H9 (cell line): Measurements from ENCODE around the gene HYAL3. TPM values are rescaled to one million over a fixed set of nuclear protein-coding genes. Genes with fewer than 3 reads are reported as not detected.
A peak's percentile ranks its signal among the peaks of the same experiment; 100 is the strongest.

Experiments
- DNase-seq: peaks from one replicate; pipeline ENCODE4 v3.0.0-alpha.2; 2017
- H2AFZ ChIP-seq: one replicate; pipeline ENCODE4 v1.6.1; 2013; ENCODE audit warnings: mild to moderate bottlenecking, low read length, control low read depth, moderate library complexity
- H2AK5ac ChIP-seq: 2 replicates; pipeline ENCODE4 v1.6.1; 2013; ENCODE audit warnings: low read length, control low read depth, mixed read lengths; ENCODE audit not compliant: insufficient read length
- H2BK120ac ChIP-seq: one replicate; pipeline ENCODE4 v1.6.1; 2013; ENCODE audit warnings: low read depth, mild to moderate bottlenecking, low read length, control low read depth, inconsistent platforms; ENCODE audit not compliant: poor library complexity, severe bottlenecking
- H2BK12ac ChIP-seq: 2 replicates; pipeline ENCODE4 v1.6.1; 2013; ENCODE audit warnings: low read length, control low read depth, mixed read lengths, low read depth; ENCODE audit not compliant: insufficient read length
- H2BK15ac ChIP-seq: 2 replicates; pipeline ENCODE4 v1.6.1; 2013; ENCODE audit warnings: low read depth, low read length, control low read depth
- H2BK20ac ChIP-seq: one replicate; pipeline ENCODE4 v1.6.1; 2013; ENCODE audit warnings: low read depth, mild to moderate bottlenecking, low read length, control low read depth, inconsistent platforms; ENCODE audit not compliant: poor library complexity, severe bottlenecking
- H2BK5ac ChIP-seq: 2 replicates; pipeline ENCODE4 v1.6.1; 2013; ENCODE audit warnings: low read length, control low read depth, mixed read lengths; ENCODE audit not compliant: insufficient read length
- H3K14ac ChIP-seq: 2 replicates; pipeline ENCODE4 v1.6.1; 2013; ENCODE audit warnings: low read length, control low read depth; ENCODE audit not compliant: insufficient read depth
- H3K18ac ChIP-seq: 2 replicates; pipeline ENCODE4 v1.6.1; 2013; ENCODE audit warnings: low read depth, mild to moderate bottlenecking, mixed read lengths, low read length, control low read depth; ENCODE audit not compliant: insufficient read length
- H3K23ac ChIP-seq: 2 replicates; pipeline ENCODE4 v1.6.1; 2013; ENCODE audit warnings: low read length, control low read depth, mixed read lengths, low read depth; ENCODE audit not compliant: insufficient read length
- H3K23me2 ChIP-seq: 2 replicates; pipeline ENCODE4 v1.6.1; 2013; ENCODE audit warnings: low read depth, mild to moderate bottlenecking, mixed read lengths, low read length, control low read depth; ENCODE audit not compliant: insufficient read length, poor library complexity, severe bottlenecking
- H3K27ac ChIP-seq: 2 replicates; pipeline ENCODE4 v1.5.1; 2013; ENCODE audit warnings: low read length, control low read depth, mixed read lengths, low read depth; ENCODE audit not compliant: insufficient read length
- H3K27me3 ChIP-seq: 2 replicates; pipeline ENCODE4 v1.6.1; 2013; ENCODE audit warnings: low read length, control low read depth, inconsistent platforms; ENCODE audit not compliant: insufficient read depth
- H3K4ac ChIP-seq: 2 replicates; pipeline ENCODE4 v1.6.1; 2013; ENCODE audit warnings: low read depth, mild to moderate bottlenecking, control low read depth, inconsistent platforms, low read length, moderate library complexity
- H3K4me1 ChIP-seq: 2 replicates; pipeline ENCODE4 v1.6.1; 2013; ENCODE audit warnings: low read length, control low read depth, inconsistent platforms; ENCODE audit not compliant: insufficient read depth
- H3K4me2 ChIP-seq: 2 replicates; pipeline ENCODE4 v1.6.1; 2013; ENCODE audit warnings: low read length, control low read depth, mixed read lengths; ENCODE audit not compliant: insufficient read length, insufficient read depth
- H3K56ac ChIP-seq: 2 replicates; pipeline ENCODE4 v1.6.1; 2013; ENCODE audit warnings: low read depth, mild to moderate bottlenecking, mixed read lengths, low read length, control low read depth; ENCODE audit not compliant: insufficient read length
- H3K79me1 ChIP-seq: 2 replicates; pipeline ENCODE4 v1.6.1; 2013; ENCODE audit warnings: low read depth, mild to moderate bottlenecking, moderate library complexity, low read length, control low read depth, inconsistent platforms; ENCODE audit not compliant: insufficient read depth, poor library complexity, severe bottlenecking
- H3K79me2 ChIP-seq: 2 replicates; pipeline ENCODE4 v1.6.1; 2013; ENCODE audit warnings: low read length, control low read depth, inconsistent platforms; ENCODE audit not compliant: insufficient read depth
- H3K9ac ChIP-seq: 2 replicates; pipeline ENCODE4 v1.6.1; 2013; ENCODE audit warnings: low read length, control low read depth, mixed read lengths; ENCODE audit not compliant: insufficient read length; ENCODE audit errors: extremely low read depth
- H3K9me3 ChIP-seq: one replicate; pipeline ENCODE4 v1.6.1; 2013; ENCODE audit warnings: low read depth, low read length, inconsistent platforms; ENCODE audit not compliant: control insufficient read depth
- H3T11ph ChIP-seq: one replicate; pipeline ENCODE4 v1.6.1; 2013; ENCODE audit warnings: mild to moderate bottlenecking, low read length, control low read depth, inconsistent platforms
- H4K20me1 ChIP-seq: one replicate; pipeline ENCODE4 v1.6.1; 2013; ENCODE audit not compliant: control insufficient read depth, insufficient read length, insufficient read depth
- H4K5ac ChIP-seq: 2 replicates; pipeline ENCODE4 v1.6.1; 2013; ENCODE audit warnings: low read depth, mild to moderate bottlenecking, mixed read lengths, low read length, control low read depth; ENCODE audit not compliant: insufficient read length
- H4K8ac ChIP-seq: replicated peaks from 2 replicates; pipeline ENCODE4 v1.6.1; 2013; ENCODE audit warnings: low read length, control low read depth, mixed read lengths, low read depth; ENCODE audit not compliant: insufficient read length
- H4K91ac ChIP-seq: 2 replicates; pipeline ENCODE4 v1.6.1; 2013; ENCODE audit warnings: low read depth, mild to moderate bottlenecking, moderate library complexity, mixed read lengths, low read length, control low read depth; ENCODE audit not compliant: insufficient read length
- H3K27ac Mint-ChIP-seq, 3 experiments: 2 replicates in 2 of 3; 3 replicates in 1 of 3; pipeline ENCODE4 v1.8.0; 2020 to 2021; ENCODE audit warnings: mixed read lengths in 3 of 3, mild to moderate bottlenecking in 1 of 3, moderate library complexity in 1 of 3
- H3K27me3 Mint-ChIP-seq: 2 replicates; pipeline ENCODE4 v1.8.0; 2021; ENCODE audit warnings: low read depth, mild to moderate bottlenecking, moderate library complexity, mixed read lengths
- H3K36me3 Mint-ChIP-seq, 3 experiments: 2 replicates in 2 of 3; 3 replicates in 1 of 3; pipeline ENCODE4 v1.8.0; 2020 to 2021; ENCODE audit warnings: low read depth in 3 of 3, mixed read lengths in 3 of 3; ENCODE audit not compliant: insufficient read depth in 1 of 3
- H3K4me1 Mint-ChIP-seq, 2 experiments: 2 replicates each; pipeline ENCODE4 v1.8.0; 2020; ENCODE audit warnings: mixed read lengths in 2 of 2
- H3K4me3 Mint-ChIP-seq, 2 experiments: 2 replicates in 1 of 2; 3 replicates in 1 of 2; pipeline ENCODE4 v1.8.0; 2020 to 2021; ENCODE audit warnings: mild to moderate bottlenecking in 2 of 2, mixed read lengths in 2 of 2, moderate library complexity in 1 of 2
- H3K9me3 Mint-ChIP-seq, 2 experiments: 2 replicates in 1 of 2; 3 replicates in 1 of 2; pipeline ENCODE4 v1.8.0; 2020; ENCODE audit warnings: mild to moderate bottlenecking in 2 of 2, mixed read lengths in 2 of 2, moderate library complexity in 1 of 2
- WGBS: extraction: QIAGEN DNeasy Blood & Tissue Kit; methylation state at CpG from one replicate; pipeline ENCODE4 v1.1.7; 2013; ENCODE audit warnings: missing lambda C conversion rate, low lambda C conversion rate, mixed read lengths; ENCODE audit not compliant: insufficient read length; ENCODE audit errors: extremely low coverage; 5-methylcytosine and 5-hydroxymethylcytosine counted together
- total RNA-seq: library from RNA; stranded (reverse); gene quantifications from 2 replicates; pipeline ENCODE4 v1.2.1, GENCODE V29; 2021
- TF ChIP-seq, protein P1 (sequence below): fragments of 200-600 bp; sonication (generic); conservative IDR thresholded peaks from 3 replicates; pipeline ENCODE4 v1.8.0; 2021; ENCODE audit warnings: antibody characterized with exemption, mild to moderate bottlenecking

The HYAL3 gene
- total RNA-seq, 1 experiment from 2014 or later = 3.1 TPM

DNA sequence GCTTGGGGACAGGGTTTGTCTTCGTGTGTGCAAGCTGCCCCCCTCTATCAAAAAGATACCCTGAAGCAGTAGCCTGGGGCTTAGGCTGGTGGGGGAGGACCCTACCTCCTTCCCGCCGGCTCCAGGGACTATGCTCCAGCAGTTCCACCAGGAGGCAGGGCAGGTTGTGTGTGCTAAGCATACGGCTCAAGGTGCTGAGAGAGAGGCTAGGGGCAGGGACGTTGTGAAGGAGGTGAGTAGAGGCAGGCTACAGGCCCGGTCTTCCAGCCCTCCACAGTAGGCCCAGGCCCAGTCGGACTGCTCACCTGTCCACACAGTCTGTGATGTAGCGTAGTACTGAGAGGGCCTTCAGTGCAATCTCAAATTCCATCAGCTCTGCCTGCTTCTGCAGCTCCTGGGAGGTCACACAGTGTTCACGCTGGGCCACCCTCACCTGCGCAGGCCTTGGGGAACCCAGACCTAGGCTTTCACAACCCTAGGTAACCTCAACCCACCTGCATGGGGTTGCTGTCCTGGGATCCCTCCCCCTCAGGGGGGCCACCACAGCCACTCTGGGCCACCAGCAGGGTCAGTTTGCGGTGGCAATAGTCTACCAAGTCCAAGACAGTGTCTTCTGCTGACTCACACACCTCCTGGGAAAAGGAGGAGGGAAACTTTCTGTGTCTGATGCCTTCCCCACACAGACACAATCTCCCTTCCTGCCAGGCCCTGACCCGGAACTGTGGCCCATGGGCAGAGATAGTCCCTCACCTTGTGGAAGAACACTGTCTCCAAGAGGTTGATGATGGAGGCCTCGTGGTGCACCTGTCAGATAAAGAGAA, 43.8 kb upstream of the HYAL3 start:
- no peak overlapping the region for H2BK120ac ChIP-seq
- H3K4me3 Mint-ChIP-seq = no peak overlapping the region
- no peaks in the 10 kb centered on the region for H3K9me3 ChIP-seq
- no peak overlapping the region for H2BK15ac ChIP-seq
- H2AFZ ChIP-seq = no peak overlapping the region
- H3K27me3 ChIP-seq = peaks cover 19% of the 10 kb centered on the region; the same call in 1 of the 2 replicates
- no peak overlapping the region for H3K18ac ChIP-seq
- H3K4me2 ChIP-seq = no peak overlapping the region
- no peaks in the 10 kb centered on the region; the same call in 1 of the 2 replicates for H3K4me1 ChIP-seq
- H4K91ac ChIP-seq = no peak overlapping the region
- H3K27me3 Mint-ChIP-seq = peaks cover 78% of the 10 kb centered on the region
- no peak overlapping the region for H3K23ac ChIP-seq
- H4K5ac ChIP-seq = no peak overlapping the region
- H3T11ph ChIP-seq = no peak overlapping the region
- H4K8ac ChIP-seq = no peak overlapping the region
- H3K27ac ChIP-seq = no peak overlapping the region
- H3K14ac ChIP-seq = no peak overlapping the region
- no peak overlapping the region for H3K4ac ChIP-seq
- H2BK5ac ChIP-seq = no peak overlapping the region
- no peaks in the 10 kb centered on the region for H3K79me1 ChIP-seq
- peak; percentile 76 for DNase-seq
- no peak overlapping the region for H2BK20ac ChIP-seq
- no peaks in the 10 kb centered on the region for H4K20me1 ChIP-seq
- TF ChIP-seq, protein P1, sequence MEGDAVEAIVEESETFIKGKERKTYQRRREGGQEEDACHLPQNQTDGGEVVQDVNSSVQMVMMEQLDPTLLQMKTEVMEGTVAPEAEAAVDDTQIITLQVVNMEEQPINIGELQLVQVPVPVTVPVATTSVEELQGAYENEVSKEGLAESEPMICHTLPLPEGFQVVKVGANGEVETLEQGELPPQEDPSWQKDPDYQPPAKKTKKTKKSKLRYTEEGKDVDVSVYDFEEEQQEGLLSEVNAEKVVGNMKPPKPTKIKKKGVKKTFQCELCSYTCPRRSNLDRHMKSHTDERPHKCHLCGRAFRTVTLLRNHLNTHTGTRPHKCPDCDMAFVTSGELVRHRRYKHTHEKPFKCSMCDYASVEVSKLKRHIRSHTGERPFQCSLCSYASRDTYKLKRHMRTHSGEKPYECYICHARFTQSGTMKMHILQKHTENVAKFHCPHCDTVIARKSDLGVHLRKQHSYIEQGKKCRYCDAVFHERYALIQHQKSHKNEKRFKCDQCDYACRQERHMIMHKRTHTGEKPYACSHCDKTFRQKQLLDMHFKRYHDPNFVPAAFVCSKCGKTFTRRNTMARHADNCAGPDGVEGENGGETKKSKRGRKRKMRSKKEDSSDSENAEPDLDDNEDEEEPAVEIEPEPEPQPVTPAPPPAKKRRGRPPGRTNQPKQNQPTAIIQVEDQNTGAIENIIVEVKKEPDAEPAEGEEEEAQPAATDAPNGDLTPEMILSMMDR = peak; percentile 54
- H2AK5ac ChIP-seq = no peak overlapping the region
- H3K9ac ChIP-seq = no peak overlapping the region
- H3K9me3 Mint-ChIP-seq = no peaks in the 10 kb centered on the region; a peak in 1 of 5 replicates
- no peak overlapping the region for H3K56ac ChIP-seq
- no peak overlapping the region for H2BK12ac ChIP-seq
- peaks cover 19 to 27% of the 10 kb centered on the region in 2 experiments for H3K4me1 Mint-ChIP-seq
- no peaks in the 10 kb centered on the region for H3K79me2 ChIP-seq
- no peak overlapping the region; a peak in 1 of 7 replicates for H3K27ac Mint-ChIP-seq
- H3K23me2 ChIP-seq = peaks cover 15% of the 10 kb centered on the region
- peaks cover 0 to 7% (median 0%) of the 10 kb centered on the region in 3 experiments; a peak in 5 of 7 replicates for H3K36me3 Mint-ChIP-seq
- WGBS = no CpG with 5 or more reads among the region's 13 CpGs
